ENCODE measurements around the gene GPR137B.

GPR137B gene

GRCh38 chr1:236108027-236108648 lies 34.2 kb upstream of the GPR137B start:
- in situ Hi-C loops (cut with MboI; ENCODE audit: low sequenced_read_pairs, unreplicated experiment): loop anchor here (25.0 kb wide), 2 partner anchors 754 to 1279 kb away; no protein-coding TSS in a partner anchor
- TF ChIP-seq CTCF (IDR thresholded peaks at IDR 0.05; ENCODE audit: borderline replicate concordance, control extremely low read depth, extremely low read depth, insufficient read depth, missing control alignments): no peak
- DNase-seq (ENCODE audit: low spot score): no peak

- TF ChIP-seq CTCF (IDR thresholded peaks at IDR 0.05; ENCODE audit: borderline replicate concordance, control extremely low read depth, extremely low read depth, insufficient read depth, missing control alignments): no peak
- in situ Hi-C loops (cut with MboI; ENCODE audit: low sequenced_read_pairs, unreplicated experiment): loop anchor here (10.0 to 25.0 kb wide), 3 partner anchors 375 to 1277 kb away; no protein-coding TSS in a partner anchor
- DNase-seq (ENCODE audit: low spot score): no peak
Measured at GRCh38 chr1:236110137-236110536, 32.2 kb upstream of the GPR137B start.

GRCh38 chr1:236111527-236112331 lies 30.6 kb upstream of the GPR137B start:
- in situ Hi-C loops (cut with MboI; ENCODE audit: low sequenced_read_pairs, unreplicated experiment): loop anchor here (10.0 to 25.0 kb wide), 3 partner anchors 373 to 1276 kb away; no protein-coding TSS in a partner anchor
- no peak for DNase-seq (ENCODE audit: low spot score)
- TF ChIP-seq CTCF (IDR thresholded peaks at IDR 0.05; ENCODE audit: borderline replicate concordance, control extremely low read depth, extremely low read depth, insufficient read depth, missing control alignments): no peak

- no peak for DNase-seq (ENCODE audit: low spot score)
- no peak for TF ChIP-seq CTCF (IDR thresholded peaks at IDR 0.05; ENCODE audit: borderline replicate concordance, control extremely low read depth, extremely low read depth, insufficient read depth, missing control alignments)
- in situ Hi-C loops (cut with MboI; ENCODE audit: low sequenced_read_pairs, unreplicated experiment): loop anchor here (10.0 to 25.0 kb wide), 3 partner anchors 373 to 1275 kb away; no protein-coding TSS in a partner anchor
Measured at GRCh38 chr1:236112332-236112627, 30.1 kb upstream of the GPR137B start.

- no peak for DNase-seq (ENCODE audit: low spot score)
- in situ Hi-C loops (cut with MboI; ENCODE audit: low sequenced_read_pairs, unreplicated experiment): loop anchor here (10.0 to 25.0 kb wide), 3 partner anchors 371 to 1274 kb away; no protein-coding TSS in a partner anchor
- TF ChIP-seq CTCF (IDR thresholded peaks at IDR 0.05; ENCODE audit: borderline replicate concordance, control extremely low read depth, extremely low read depth, insufficient read depth, missing control alignments): no peak
Measured at GRCh38 chr1:236113324-236114032, 28.9 kb upstream of the GPR137B start.

GRCh38 chr1:236114076-236114747 lies 28.1 kb upstream of the GPR137B start:
- DNase-seq (ENCODE audit: low spot score): no peak
- TF ChIP-seq CTCF (IDR thresholded peaks at IDR 0.05; ENCODE audit: borderline replicate concordance, control extremely low read depth, extremely low read depth, insufficient read depth, missing control alignments): no peak
- in situ Hi-C loops (cut with MboI; ENCODE audit: low sequenced_read_pairs, unreplicated experiment): loop anchor here (10.0 to 25.0 kb wide), 3 partner anchors 371 to 1273 kb away; no protein-coding TSS in a partner anchor

Measured in GM13976 (cell line).